Left lung (tissue), 10 donors: Measurements from ENCODE around the gene SRCIN1. TPM values are rescaled to one million over a fixed set of nuclear protein-coding genes. Genes with fewer than 3 reads are reported as not detected.
"Not testable (repeated sequence)": the region's sequence is repeated elsewhere in the genome, so short reads cannot be mapped to it uniquely, and the experiment has no call there.

Experiments
- ATAC-seq: fragments of 200-7000 bp; cut with Tn5 transposase; one replicate; pipeline ENCODE4 v1.9.1; 2020; ENCODE audit warnings: moderate library complexity
- DNase-seq, 4 donors: peaks; one replicate each; pipeline ENCODE4 v3.0.0-alpha.2; 2013 to 2020
- H3K27ac ChIP-seq, 2 donors: fragments of 200-600 bp; sonication (generic) in 1 of 2; one replicate each; pipeline versions ENCODE4 v1.5.0 to v1.8.0; 2020 to 2021
- H3K27me3 ChIP-seq, 2 donors: fragments of 200-600 bp; sonication (generic) in 1 of 2; one replicate each; pipeline versions ENCODE4 v1.5.0 to v1.8.0; 2020 to 2021
- H3K36me3 ChIP-seq, 2 donors: fragments of 200-600 bp; sonication (generic) in 1 of 2; one replicate each; pipeline versions ENCODE4 v1.5.0 to v1.8.0; 2020 to 2021
- H3K4me1 ChIP-seq, 2 donors: fragments of 200-600 bp; one replicate each; pipeline ENCODE4 v1.8.0; 2021
- H3K4me3 ChIP-seq, 2 donors: fragments of 200-600 bp; sonication (generic) in 1 of 2; one replicate each; pipeline versions ENCODE4 v1.5.0 to v1.8.0; 2020 to 2021; ENCODE audit warnings: mild to moderate bottlenecking in 1 of 2
- H3K9me3 ChIP-seq, 2 donors: fragments of 200-600 bp; sonication (generic) in 1 of 2; one replicate each; pipeline versions ENCODE4 v1.5.0 to v1.8.0; 2020 to 2021
- CTCF ChIP-seq, 2 donors: fragments of 200-600 bp; sonication (generic) in 1 of 2; IDR thresholded peaks; one replicate each; pipeline versions ENCODE4 v1.5.0 to v1.8.0; 2021; ENCODE audit warnings: antibody characterized with exemption in 2 of 2
- intact Hi-C, 2 donors: fragments of 100-400 bp; cut with DNase I; formaldehyde crosslinking; loops; one replicate each; pipeline versions ENCODE4 v1.11.2 to v1.14.2; 2022
- polyA plus RNA-seq, 6 donors: library from polyadenylated mRNA; unstranded; fragments of 120-200 nt; gene quantifications; one replicate each; pipeline ENCODE4 v1.2.1, GENCODE V29; 2013; ENCODE audit not compliant: insufficient read length in 6 of 6
- total RNA-seq, 2 donors: library from RNA; stranded (reverse); fragmentation: NEBNext Ultra II Directional; extraction: Animal tissue kit (Norgen Biotek cat#: 25700); gene quantifications; one replicate each; pipeline ENCODE4 v1.2.1, GENCODE V29; 2021
- donor health status: DM: no; HTN: yes; CAD: no.
- donor health status: DM: no; HTN: no; CAD: no.

Gene SRCIN1
- total and polyA plus RNA-seq, 8 donors = 2.7 to 10.6 (median 7.4) TPM

GRCh38 chr17:38653230-38653629, 47.5 kb upstream of the SRCIN1 start:
- DNase-seq (no peak), ATAC-seq (no peak)
- no peak for TF ChIP-seq CTCF (IDR thresholded peaks at IDR 0.05)
- Histone ChIP-seq H3K27ac (no peak overlapping the region), H3K36me3 (no peaks in the 10 kb centered on the region), H3K4me1 (no peaks in the 10 kb centered on the region), H3K4me3 (no peak overlapping the region), H3K27me3 (peaks cover 4 to 45% of the 10 kb centered on the region in 2 donors), H3K9me3 (no peaks in the 10 kb centered on the region)
- intact Hi-C loops = no loop called here

- H3K9me3 ChIP-seq, H3K36me3 ChIP-seq, H3K27ac ChIP-seq, DNase-seq, intact Hi-C loops, H3K4me1 ChIP-seq, ATAC-seq, H3K4me3 ChIP-seq: not testable (repeated sequence)
- H3K27me3 ChIP-seq = peaks cover 4 to 40% of the 10 kb centered on the region in 2 donors
Measured at GRCh38 chr17:38650653-38651173, 45.0 kb upstream of the SRCIN1 start.

DNA sequence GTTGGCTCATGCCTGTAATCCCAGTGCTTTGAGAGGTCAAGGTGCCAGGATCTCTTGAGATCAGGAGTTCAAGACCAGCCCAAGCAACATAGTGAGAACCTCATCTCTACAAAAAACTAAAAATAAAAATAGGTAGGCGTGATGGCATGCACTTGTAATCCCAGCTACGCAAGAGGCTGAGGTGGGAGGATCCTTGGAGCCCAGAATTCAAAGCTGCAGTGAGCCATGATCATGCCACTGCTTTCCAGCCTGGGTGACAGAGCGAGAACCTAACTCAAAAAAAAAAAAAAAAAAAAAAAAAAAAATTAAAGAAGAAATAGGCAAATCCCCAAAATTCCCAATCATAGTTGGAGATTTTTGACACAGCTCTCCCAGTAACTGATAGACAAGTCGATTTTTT, 32.2 kb upstream of the SRCIN1 start:
- ATAC-seq (no peak), DNase-seq (no peak)
- Histone ChIP-seq H3K27me3 (peaks cover 0 to 27% of the 10 kb centered on the region in 2 donors), H3K36me3 (no peaks in the 10 kb centered on the region), H3K4me1 (no peaks in the 10 kb centered on the region), H3K4me3 (no peak overlapping the region), H3K27ac (no peak overlapping the region), H3K9me3 (no peaks in the 10 kb centered on the region)
- intact Hi-C loops = no loop called here
- no peak for TF ChIP-seq CTCF (IDR thresholded peaks at IDR 0.05)

DNA sequence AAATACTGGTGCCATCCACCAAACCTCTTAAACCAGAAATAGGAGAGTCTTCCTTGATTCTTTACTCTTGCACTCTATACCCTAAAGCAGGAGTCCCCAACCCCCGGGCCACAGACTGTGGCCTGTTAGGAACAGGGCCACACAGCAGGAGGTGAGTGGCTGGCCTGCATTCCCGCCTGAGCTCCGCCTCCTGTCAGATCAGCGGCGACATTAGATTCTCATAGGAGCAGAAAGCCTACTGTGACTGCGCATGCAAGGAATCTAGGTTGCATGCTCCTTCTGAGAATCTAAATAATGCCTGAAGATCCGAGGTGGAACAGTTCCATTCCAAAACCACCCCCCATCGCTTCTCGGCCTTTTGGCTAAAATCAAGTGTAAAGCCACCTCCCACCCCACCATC, 30.3 kb upstream of the SRCIN1 start:
- H3K27ac ChIP-seq = no peak overlapping the region
- ATAC-seq = peak; percentile 33
- no peaks in the 10 kb centered on the region for H3K9me3 ChIP-seq
- TF ChIP-seq CTCF (IDR thresholded peaks at IDR 0.05) = no peak
- no peak for DNase-seq
- no peak overlapping the region for H3K4me3 ChIP-seq
- H3K36me3 ChIP-seq = no peaks in the 10 kb centered on the region
- H3K4me1 ChIP-seq = no peaks in the 10 kb centered on the region
- H3K27me3 ChIP-seq = peaks cover 0 to 19% of the 10 kb centered on the region in 2 donors
- intact Hi-C loops = no loop called here

DNA sequence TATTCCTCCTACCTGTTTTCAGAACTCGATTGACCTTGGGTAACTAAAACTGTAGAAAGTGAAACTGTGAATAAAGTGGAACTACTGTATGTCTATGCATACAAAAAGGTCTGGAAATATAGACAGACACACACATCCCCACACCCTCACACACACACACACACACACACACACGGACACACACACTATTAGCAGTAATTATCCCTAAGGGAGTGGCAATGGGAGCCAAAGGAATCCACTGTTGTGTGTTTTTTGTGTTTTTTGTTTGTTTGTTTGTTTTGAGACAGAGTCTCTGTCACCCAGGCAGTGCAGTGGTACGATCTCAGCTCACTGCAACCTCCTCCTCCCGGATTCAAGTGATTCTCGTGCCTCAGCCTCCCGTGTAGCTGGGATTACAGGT, 26.6 kb upstream of the SRCIN1 start:
- Histone ChIP-seq H3K27me3 (peaks cover 0 to 5% of the 10 kb centered on the region in 2 donors), H3K9me3 (no peaks in the 10 kb centered on the region), H3K4me3 (no peak overlapping the region), H3K4me1 (no peaks in the 10 kb centered on the region), H3K27ac (no peak overlapping the region), H3K36me3 (no peaks in the 10 kb centered on the region)
- DNase-seq = no peak
- no peak for TF ChIP-seq CTCF (IDR thresholded peaks at IDR 0.05)
- intact Hi-C loops = no loop called here
- no peak for ATAC-seq

DNA sequence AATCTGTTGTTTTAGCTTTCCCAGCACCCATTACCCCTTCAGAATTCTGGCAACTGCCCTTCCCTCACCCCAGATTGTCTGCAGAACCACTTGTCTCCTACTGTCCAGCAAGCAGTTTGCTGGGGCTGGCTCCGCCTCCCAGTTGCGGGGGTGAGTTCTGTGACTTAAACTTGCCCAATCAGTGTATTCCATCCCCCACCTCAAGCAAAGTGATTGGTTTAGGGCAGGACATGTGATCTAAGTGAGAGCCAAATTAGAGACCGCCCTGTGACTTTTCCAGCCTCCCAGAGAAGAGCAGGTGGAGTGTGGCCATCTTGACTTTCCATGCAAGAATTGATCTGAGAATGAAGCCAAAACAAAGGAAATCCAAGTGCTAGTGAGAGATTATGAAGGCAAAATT, 22.7 kb upstream of the SRCIN1 start:
- intact Hi-C loops = no loop called here

More for the DNA sequence above, 22.7 kb upstream of the SRCIN1 start:
- no peak for TF ChIP-seq CTCF (IDR thresholded peaks at IDR 0.05)
- no peaks in the 10 kb centered on the region for H3K9me3 ChIP-seq
- no peaks in the 10 kb centered on the region for H3K4me1 ChIP-seq
- ATAC-seq (no peak), DNase-seq (no peak)
- no peak overlapping the region for H3K27ac ChIP-seq
- H3K27me3 ChIP-seq = peaks cover 0 to 24% of the 10 kb centered on the region in 2 donors
- H3K36me3 ChIP-seq = no peaks in the 10 kb centered on the region
- H3K4me3 ChIP-seq = no peak overlapping the region
